Thyroid gland (tissue), 4 donors: ENCODE measurements around the gene WNT10A.

ENCODE experiments used
- CTCF ChIP-seq, 6 experiments: fragments of 200-600 bp in 3 of 6; fragments of 450-650 bp in 3 of 6; sonication (generic) in 3 of 6; IDR thresholded peaks; one replicate each; pipeline ENCODE4 v1.5.1; 2016 to 2019; ENCODE audit warnings: antibody characterized with exemption in 6 of 6, mild to moderate bottlenecking in 2 of 6, inconsistent platforms in 1 of 6, moderate library complexity in 1 of 6
- POLR2A ChIP-seq, 2 donors: fragments of 450-650 bp; IDR thresholded peaks; one replicate each; pipeline ENCODE4 v1.6.1; 2017; ENCODE audit warnings: antibody characterized with exemption in 2 of 2, mild to moderate bottlenecking in 2 of 2, moderate library complexity in 1 of 2

GRCh38 chr2:218899147-218899546 lies 18.5 kb downstream of the WNT10A start:
- TF ChIP-seq CTCF (IDR thresholded peaks at IDR 0.05) (no peak), POLR2A (IDR thresholded peaks at IDR 0.05) (no peak)
